ENCODE results near the gene CPNE4.

DNA sequence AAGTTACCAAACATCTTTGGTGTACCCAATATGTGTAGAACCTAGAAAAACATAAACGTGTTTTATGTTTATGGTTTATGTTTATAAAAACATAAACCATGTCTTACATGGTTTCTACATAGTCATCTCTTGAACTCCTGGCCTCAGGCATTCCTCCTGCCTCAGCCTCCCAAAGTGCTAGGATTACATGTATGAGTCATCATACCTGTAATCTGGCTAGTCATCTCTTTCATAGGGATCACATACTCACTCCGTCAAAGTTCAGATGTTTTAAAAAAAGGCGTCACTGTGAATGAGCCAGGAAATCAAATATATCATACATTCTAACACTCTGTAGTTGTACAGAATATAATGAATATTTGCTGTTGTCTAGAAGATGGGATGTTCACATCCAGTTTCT is 178.6 kb downstream of the CPNE4 start:
- TF ChIP-seq, protein P1, sequence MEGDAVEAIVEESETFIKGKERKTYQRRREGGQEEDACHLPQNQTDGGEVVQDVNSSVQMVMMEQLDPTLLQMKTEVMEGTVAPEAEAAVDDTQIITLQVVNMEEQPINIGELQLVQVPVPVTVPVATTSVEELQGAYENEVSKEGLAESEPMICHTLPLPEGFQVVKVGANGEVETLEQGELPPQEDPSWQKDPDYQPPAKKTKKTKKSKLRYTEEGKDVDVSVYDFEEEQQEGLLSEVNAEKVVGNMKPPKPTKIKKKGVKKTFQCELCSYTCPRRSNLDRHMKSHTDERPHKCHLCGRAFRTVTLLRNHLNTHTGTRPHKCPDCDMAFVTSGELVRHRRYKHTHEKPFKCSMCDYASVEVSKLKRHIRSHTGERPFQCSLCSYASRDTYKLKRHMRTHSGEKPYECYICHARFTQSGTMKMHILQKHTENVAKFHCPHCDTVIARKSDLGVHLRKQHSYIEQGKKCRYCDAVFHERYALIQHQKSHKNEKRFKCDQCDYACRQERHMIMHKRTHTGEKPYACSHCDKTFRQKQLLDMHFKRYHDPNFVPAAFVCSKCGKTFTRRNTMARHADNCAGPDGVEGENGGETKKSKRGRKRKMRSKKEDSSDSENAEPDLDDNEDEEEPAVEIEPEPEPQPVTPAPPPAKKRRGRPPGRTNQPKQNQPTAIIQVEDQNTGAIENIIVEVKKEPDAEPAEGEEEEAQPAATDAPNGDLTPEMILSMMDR (IDR thresholded peaks at IDR 0.05) = no peak
- TF ChIP-seq POLR2A (IDR thresholded peaks at IDR 0.05) = no peak

Data from body of pancreas (tissue), 4 donors.